NOMO-1 treated with dmso at 0.1 percent for 144 hours (cell line): Measurements from ENCODE around the gene FOXN3.
"Not testable (repeated sequence)": the region's sequence is repeated elsewhere in the genome, so short reads cannot be mapped to it uniquely, and the experiment has no call there.

Experiments
- DNase-seq: peaks from one replicate; lab custom pipeline; 2025; ENCODE audit not compliant: unreplicated experiment; lab: John Stamatoyannopoulos, UW

FOXN3 gene

DNA sequence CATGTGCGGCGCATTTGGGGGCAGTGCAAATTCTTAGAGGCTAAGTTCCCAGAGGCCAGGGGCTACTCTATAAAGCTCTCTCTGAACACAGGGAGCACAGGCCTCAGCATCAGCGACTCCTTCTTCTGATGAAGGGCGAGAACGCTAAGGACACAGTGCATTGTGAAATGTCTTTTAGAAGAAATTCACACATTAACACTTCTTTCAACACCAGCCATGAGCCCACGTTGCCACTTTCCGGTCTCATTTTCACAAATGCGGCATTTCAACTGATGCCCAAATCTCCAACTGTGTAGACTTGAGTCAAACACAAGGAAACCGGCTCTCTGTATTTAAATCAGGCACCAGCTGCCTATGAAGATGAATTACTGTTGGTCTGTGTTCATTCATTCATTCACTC lies 162.0 kb downstream of the FOXN3 start:
- DNase-seq = no peak

DNA sequence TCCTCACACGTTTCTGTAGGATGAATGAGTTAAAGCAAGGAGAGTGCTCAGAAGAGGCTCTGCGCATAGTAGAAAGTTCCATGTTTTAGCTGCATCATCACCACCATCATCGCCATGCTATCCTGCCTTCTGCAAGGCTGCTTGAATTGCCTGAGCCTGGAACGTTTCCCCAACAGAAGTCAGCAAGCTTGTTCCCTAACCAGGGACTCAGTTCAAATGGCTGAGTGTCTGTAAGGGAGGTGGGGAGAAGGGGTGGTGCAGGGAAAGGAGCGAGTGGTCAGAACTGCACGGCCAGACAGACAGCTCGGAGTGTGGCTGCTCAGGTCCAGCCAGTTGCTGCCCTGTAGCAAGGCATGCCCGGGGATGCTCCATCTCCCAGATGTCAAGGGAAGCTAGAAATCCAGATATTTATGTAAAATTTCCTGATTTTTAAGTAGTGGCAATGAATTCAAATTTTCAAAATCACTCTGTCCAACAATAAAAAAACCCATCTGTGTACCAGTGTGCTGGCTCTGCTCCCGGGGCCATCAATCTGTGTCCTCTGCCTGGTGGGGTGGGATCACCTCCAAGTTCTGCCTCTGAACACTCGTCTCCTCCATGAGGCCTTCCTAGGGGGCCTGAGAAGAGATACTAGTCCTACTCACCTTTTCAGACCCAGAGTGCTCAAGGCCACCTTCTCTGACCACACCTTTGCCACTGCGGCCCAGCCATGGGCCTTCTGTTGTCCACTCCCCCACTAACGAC lies 162.7 kb downstream of the FOXN3 start:
- no peak for DNase-seq

DNA sequence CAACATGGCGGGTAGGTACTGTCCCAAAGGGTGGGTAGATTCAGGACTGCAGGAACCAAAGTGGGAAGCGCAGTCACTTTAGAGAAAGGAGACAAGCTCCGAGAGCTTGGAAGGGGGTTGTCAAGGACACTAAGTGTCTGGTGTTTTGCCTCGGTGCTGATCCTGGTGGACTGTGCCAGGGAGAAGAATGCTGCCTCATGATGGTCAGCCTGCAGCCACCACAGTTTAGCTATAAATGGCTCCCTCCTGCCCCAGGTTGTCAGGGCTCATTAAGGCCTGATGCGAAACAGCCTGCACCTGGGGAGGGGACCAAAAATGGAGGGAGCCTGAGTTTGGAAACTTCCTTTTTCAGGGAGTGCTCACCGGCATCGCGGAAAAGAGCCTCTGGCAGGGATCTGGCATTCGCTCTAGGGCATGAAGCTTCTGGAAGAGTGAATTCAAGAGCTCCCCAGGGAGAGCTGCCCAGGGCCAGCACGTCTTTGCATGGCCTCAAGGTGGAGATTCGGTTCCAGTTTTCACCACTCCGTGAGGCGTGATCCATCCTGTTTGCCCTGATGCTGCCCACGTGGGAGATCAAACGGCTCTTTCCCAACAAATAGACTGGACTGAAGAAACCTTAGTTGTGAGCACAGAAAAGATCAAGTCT lies 164.0 kb downstream of the FOXN3 start:
- DNase-seq = no peak

DNA sequence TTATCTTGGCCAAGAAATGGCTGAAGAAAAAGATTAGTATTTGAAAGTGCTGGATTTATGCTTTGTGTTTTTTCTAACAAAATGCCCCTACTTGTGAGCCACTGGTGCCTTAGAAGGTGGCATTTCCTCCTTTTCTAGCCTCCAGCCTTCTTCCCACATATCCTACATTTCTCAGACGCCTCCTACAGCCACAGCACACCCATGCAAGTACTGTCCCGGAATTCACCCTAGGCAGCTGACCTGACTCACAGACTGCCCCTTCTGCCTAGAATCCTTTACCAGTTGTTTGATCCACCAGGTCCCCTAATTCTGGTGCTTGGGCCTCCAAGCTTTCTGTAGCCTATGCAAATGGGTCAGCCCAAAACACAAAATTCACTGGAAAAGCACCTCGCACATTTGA lies 166.0 kb downstream of the FOXN3 start:
- no peak for DNase-seq

DNA sequence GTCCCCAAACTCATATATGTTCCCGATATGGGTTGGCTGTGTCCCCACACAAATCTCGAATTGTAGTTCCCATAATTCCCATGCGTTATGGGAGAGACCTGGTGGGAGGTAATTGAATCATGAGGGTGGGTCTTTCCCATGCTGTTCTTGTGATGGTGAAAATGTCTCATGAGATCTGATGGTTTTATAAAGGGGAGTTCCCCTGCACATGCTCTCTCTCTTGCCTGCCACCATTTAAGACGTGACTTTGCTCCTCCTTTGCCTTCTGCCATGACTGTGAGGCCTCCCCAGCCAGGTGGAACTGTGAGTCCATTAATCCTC lies 166.4 kb downstream of the FOXN3 start:
- not testable (repeated sequence) for DNase-seq

DNA sequence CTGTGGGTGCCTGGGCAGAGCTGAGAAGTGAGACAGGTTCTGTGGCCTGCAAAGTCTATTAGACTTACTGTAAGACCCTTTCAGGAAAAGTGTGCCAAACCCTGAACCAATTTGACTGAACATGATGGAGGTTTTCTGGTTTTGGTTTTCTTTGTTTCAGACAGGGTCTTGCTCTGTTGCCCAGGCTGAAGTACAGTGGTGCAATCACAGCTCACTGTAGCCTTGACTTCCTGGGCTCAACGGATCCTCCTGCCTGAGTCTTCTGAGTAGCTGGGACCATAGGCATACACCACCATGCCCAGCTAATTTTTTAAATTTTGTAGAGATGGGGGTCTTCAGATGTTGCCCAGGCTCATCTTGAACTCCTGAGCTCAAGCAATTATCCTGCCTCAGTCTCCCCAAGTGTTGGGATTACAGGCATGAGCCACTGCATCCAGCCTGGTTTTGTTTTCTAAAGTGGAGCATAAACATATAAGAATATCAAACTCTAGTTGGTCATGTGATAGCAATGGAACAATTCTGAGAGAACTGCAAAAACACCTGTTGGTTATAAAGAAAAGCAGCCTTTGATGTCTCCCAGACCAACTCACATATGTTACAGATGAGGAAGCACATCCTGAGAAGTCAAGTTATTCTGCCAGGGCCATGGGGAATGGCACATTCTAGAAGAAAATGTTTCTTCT lies 166.9 kb downstream of the FOXN3 start:
- DNase-seq = no peak

DNA sequence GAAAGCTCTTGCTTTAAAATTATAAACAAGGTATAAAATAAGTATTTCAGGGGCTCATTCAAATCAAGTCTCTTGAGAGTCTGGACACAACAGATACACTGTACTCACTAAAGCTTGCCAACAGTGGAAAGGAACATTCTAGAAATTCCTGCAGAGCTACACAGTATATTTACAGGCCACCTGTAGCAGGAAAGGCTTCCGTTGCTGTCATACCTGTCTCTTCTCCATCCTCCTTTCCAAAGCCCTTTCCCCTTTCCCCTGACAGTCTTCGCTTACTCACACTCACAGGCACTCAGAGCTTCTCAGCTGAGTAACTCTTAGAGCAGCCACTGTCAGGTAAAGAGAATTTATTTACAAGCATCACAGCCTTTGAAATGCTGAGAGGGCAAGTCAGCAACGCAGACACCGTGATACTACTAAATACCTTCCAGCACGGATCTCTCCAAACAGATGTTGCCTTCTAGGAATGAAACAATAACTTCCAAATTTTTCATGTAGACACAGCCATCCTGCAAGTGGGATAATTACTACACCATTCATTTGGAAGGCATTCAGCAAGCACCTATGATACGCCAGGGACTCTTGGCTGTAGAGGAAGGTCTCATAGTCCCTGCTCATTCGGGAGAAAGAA lies 167.9 kb downstream of the FOXN3 start:
- no peak for DNase-seq

DNA sequence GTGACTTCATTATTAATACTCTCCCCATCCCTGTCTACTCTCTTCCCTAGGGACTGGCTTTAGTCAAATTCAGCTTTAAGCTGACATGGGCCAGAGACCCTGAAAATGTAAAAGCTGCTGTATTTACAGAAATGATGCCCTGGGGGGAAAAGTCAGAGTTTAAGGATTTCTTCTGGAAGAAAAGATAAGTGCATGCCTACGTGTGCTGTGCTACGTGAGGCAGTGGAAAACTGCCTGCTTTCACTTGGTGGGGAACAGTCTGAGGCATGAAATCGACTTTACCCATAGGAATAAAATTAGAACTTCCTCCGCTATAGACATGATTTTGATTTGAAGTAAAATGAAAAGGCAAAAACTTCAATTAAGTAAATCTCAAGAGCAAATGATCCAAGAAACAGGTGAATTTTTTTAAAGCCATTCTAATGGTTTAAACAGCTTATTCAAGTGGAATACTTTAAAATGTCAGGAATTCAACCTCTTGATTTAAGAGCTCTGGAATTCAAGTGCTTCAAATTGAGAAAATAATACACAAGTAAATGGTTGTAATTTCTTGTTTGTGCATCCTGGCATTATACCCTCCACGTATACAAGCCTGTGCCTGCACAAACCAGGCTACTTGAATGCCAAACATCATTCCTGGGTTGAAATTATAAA lies 168.5 kb downstream of the FOXN3 start:
- DNase-seq = no peak

DNA sequence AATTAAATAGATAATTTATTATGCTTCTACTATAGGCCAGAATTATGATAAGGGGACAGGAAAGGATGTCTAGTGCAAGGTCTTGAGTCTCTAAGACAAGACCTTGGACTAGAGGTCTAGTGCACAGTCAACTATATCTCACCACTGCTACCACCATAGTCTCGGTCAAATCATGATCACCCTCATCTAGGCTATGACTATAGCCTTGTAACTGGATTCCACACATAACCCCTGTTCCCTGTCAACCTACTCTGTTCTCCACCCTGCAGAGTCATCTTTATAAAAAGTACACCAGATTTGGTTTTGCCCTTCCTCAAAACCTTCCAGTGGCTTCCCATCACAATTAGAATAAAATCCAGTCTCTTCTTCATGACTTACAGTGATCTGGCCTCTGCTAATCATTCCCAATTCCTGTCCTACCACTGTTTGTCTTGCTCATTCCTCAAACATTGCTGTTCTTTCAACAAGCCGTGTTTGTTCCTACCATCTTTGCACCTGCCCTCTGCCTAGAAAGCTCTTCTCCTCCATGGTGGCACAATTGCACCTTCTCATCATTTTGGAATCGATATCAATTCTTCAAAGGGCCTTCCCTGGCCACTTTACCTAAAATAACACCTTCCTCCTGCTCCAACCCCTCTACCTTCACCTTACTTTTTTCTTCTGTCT lies 169.4 kb downstream of the FOXN3 start:
- no peak for DNase-seq

DNA sequence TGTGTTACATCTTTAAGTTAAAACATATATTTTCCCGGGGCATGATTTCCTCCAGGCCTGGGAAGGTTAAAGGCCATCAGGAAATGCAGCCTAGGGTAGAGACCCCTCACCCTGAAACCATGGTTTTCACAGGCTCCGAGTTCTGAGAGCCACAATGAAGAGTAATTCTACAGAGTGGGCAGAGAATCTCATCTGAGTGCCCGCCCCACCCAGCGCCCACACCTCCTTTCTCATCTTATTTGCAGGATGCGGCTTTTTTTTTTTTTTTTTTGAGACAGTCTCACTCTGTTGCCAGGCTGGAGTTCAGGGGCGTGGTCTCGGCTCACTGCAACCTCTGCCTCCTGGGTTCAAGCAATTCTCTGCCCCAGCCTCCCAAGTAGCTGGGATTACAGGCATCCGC lies 170.7 kb downstream of the FOXN3 start:
- no peak for DNase-seq

DNA sequence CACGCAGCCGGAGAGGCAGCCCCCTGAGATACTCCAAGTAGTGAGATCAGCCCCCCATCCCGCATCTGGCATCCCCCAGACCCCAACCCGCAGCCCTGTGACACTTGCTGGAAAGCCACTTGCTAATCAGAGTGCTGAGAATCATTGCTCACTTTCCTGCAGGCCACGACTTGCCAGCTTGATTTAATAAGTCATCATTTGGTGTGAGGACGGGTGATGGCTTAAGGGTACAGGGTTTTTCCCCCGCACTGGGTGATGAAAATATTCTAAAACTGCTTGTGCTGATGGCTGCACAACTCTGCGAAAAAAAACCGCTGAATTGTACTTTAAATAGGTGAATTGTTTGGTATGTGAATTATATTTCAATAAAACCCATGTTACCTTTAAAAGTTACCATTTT lies 171.2 kb downstream of the FOXN3 start:
- no peak for DNase-seq

DNA sequence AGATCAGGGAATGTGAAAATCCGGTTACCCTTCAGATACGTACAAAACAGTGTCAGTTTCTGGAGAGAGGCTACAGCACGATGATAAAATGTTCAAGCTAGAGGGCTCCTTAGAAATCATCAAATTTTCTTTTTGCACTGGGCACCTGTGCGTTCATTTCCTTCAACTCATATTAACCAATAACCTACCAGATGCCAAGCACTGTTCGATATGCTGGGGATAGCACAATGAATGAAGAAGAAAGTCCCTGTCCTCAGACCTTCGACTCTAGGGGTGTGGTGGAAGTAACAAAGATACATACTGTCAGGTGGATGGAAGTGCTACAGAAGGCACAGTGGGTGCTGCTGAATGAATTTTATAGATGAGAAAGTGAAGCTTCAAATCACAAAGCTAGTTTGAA lies 172.3 kb downstream of the FOXN3 start:
- DNase-seq = no peak

DNA sequence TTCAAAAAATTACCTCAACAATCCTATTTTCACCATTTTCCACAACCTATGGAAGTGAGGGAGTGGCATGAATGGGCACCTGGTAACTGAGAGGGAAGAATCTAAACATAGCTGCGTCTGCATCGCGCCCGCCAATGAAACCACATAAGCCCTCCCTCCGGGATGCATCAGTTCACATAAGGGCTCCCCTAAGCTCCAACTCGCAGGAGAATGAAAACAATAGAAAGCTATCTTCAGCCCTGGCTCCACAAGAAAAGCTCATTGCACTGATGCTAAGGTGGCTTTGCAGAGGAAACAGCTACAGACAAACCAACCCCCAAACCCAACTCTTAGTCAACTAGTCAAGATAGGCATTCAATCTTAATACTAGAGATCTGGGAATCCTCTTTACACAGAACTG lies 173.3 kb downstream of the FOXN3 start:
- no peak for DNase-seq

DNA sequence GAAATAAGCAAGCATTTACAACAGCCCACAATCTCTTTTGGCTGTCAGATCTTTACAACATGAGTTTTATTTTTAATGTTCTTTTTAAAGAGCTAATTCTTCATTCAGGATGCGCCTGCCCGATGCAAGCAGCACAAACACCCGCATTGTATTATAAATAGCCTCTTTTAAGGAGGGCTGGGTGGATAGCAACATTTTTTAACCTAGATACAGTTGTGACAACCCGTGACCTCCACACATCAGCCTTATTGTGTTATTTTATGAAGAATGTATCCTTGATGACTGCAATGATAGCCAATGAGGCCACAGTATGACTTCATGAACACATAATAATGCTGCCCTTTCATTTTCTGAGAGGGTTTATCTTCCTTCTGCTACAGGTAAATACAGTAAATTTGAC lies 173.7 kb downstream of the FOXN3 start:
- DNase-seq = no peak

DNA sequence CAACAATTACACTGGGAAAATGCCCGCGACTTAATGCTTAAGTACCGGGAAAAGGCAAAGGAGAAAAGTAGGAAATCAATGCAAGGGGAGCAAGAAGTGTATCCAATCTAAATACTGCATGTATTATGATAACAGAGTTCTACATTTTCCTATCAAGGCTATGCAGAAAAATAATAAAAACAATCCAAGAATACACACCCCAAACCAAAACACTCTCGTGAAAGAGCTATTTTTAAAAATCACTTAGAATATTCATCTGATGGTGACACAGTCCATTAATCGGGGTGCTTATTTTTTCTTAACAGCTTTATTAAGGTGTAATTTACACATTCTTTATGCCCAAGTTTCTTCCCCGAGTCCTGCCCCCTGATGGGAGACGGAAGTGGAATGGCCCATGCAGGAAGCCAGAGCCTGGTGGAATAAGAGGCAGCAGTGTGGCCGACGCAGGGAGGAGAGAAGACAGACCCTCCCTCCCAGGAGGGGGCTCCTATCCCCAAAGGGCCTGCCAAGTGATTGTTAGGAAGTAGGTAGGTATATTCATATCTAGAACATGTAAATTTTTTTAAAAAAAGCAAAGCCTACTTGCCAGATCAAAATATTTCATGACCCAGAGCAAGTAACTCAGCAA lies 174.3 kb downstream of the FOXN3 start:
- no peak for DNase-seq

DNA sequence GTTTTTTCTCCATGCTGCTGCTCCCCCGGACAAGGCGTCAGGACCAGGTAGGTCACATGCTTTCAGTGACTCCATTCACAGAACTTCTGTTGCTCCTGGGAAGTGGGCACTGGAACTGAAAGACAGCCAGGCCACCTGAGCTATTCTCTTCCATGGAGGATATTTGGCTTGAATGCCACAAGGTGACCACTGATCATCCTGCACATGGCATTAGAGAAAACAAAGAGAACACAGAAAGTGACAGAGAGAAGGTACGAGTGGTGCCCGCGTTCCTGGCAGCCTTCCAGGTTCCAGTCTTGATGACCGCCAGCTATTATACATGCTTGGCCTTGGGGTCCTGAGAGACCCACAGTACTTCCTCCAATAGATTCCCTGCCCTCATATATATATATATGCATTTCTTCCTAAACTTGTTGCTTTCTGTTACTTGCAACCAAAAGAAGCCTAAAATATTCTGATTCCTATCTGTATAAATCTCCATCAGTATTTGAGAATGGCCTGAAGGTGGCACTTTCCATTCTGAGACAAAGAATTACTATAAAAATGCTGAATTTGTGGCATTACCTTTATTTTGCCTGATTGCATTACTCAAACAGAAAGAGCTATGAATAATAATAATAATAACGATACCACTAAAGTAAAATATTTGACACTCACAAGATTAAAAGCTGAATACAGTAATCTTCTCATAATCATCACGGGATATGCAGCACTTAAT lies 174.9 kb downstream of the FOXN3 start:
- DNase-seq = no peak

DNA sequence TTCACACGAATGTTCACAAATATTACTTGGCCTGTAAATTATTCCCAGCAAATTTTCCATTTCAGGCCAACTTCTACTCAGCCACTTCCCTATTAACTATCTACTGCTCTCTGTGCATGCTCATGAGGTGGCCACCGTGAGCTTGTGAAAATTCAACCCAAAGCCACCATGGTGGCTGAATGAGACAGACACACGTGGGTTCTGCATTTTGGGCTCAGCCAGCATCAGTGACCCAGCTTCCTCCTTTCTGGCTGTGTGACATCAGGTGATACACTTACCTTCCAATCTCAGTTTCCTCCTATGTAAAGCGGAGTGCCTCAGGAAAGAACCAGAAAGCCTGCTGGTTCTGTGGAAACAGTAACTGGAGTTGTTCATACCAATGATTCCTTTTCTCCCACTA lies 175.8 kb downstream of the FOXN3 start:
- DNase-seq = no peak

DNA sequence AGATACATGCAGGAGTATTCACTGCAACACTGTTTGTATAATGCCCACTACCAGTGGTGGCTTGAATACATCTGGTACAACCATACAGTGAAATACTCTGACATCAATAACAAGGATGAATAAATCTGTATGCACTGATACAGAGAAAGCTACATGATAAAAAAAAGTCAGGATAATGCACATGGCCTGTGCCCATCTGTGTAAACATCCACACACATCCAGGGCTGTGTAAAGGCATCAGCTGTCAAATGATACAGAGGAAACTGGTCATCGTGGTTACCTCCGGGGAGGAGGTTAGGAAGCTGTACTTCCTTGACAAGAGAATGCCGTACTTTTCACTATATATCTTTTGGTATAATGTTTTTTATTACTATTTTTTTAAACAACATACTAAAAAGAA lies 176.6 kb downstream of the FOXN3 start:
- no peak for DNase-seq

DNA sequence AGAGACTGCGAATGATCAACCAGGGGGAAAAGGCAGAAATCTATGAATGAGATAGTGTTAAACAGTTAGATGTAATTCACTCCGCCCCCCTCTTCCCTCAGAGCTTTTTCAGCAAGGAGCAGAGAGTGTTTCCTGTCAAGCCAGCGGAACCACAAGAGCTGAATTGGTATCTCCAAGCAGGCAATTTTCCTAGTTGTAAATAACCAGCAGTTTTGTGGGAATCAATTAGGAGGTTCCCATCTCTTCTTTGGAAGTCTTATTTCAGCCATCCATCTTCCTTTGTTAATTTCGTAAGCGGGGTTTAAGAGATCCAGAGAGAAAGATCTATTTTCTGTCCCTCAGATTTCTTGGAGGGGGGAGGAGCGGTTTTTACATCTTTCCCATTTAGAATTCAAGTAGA lies 178.0 kb downstream of the FOXN3 start:
- no peak for DNase-seq
